CD4-positive, alpha-beta T cell treated with Interferon alpha-2 for 1 hour (primary cell): ENCODE measurements around the gene GIT1.

Experiments
- DNase-seq, 2 donors: peaks; one replicate each; pipeline ENCODE4 v3.0.0-alpha.2; 2020 to 2022

GIT1 gene

DNA sequence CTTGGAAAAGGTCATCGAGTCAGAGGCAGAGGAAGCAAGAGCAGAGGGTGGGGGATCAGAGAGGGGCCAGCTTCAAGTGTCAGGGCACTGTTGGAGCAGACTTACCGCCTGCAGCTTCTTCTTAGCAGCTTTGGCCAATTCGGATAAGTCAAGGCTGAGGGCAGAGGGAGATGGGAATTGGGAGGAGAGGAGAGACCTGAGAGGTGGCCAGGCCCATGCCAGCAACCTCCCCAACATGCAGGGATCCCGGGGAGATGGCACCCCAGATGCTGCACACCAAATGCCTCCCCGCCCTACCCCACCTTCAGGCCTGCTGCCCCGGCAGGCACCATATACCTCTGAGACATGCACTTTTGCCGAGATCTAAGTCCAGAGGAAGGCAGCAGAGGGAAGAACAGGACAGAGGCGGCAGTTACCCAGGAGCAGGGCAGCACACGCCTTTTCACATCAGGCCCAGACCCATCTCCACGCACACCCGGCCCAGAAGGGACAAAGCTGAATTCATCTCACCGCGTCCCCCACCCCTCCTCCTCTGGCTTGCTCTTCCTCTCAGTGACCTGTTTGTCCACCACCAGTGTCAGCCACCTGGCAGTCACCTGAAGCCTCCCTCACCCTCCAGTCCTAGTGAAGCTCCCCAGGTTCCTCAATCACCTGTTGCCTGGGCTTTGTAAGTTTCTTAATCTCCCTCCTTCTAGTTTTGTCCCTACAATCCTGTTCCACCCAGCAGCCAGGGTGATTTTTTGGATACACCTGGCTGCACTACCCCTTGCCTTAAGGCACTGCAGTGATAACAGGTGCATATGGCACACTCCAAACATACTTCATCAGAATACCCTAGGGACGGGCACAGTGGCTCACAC is 10.6 kb downstream of the GIT1 start:
- DNase-seq, result no peak

DNA sequence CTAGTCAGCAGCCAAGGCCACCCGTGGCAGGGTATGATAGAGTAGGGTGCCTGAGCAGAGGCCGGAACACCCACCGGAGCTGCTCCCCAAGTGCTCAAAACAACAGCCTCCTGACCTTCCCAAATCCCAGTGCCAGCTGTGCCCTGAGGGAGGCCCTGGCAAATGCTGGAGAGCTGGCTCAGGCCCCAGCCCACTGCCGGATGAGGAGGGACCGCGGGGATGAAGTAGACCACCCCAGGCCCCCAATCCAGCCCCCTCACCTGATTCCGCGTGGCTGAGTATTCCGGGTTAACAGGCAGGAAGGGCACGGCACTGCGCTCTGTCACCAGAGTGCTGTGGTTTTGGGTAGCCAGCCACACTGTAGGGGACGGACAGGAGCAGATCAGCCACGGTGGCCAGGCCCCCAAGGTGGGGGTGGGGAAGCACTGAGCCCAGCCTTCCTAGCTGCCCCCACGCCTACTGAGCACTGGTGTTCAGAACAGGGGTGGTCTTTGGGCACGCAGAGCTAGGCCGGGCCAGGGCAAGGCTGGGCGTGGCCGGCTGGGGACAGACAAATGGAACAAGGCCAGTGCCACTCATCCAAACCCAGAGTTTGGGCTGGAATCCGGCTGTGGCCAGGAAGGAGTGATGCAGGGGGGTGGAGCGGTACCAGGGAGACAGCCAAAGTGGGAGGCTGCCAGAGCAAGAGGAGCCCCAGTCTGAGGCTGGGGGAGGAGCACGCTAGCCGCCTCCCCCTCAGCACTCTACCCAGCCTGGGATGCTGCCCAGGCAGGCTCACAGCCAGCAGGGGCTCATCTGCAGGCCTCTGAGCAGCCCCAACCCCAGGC is 11.8 kb downstream of the GIT1 start:
- DNase-seq, result no peak

- DNase-seq, result no peak
These were observed 12.5 kb downstream of the GIT1 start for GRCh38 chr17:29577001-29577370.

DNA sequence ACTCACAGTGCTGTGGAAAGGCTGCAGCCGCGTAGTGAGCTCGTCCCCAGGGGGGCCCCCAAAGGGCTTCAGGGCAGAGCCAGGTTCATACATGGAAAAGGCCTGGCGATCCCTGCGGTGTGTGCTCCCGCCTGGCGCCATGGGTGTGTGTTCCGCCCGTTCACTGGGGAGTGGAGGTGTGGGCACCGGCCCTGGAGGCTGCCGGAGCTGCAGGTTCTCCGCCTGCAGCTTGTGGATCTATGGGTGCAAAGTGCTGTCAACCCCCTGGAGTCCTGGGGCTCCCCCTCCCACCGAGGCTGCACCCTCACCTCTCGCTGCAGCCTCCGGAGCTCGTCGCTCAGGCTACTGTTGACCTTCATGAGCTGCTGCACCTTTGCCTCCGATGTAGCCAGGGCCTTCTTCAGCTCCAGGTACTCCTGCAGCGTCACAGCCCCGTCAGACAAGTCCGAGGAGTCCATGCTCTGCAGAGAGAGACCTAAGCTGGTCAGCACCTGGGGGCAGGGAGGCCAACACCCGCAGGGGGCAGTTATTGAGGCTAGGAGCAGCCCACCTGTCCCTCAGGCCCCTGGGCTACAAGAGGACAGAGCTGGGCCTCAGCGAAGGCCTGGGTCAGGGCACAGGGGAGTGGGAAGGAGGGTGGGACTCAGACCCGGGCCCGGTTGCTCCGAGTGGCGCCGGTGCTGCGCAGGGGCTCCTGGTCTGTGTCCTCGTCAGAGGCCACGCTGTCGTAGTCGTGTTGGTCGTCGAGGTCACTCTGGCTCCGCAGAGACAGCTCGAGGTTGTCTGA is 13.0 kb downstream of the GIT1 start:
- no peak for DNase-seq

GRCh38 chr17:29575511-29576213 is 13.8 kb downstream of the GIT1 start:
- DNase-seq, result no peak

GRCh38 chr17:29574732-29575510 is 14.5 kb downstream of the GIT1 start:
- no peak for DNase-seq

GRCh38 chr17:29573871-29574731 is 15.3 kb downstream of the GIT1 start:
- no peak for DNase-seq

DNA sequence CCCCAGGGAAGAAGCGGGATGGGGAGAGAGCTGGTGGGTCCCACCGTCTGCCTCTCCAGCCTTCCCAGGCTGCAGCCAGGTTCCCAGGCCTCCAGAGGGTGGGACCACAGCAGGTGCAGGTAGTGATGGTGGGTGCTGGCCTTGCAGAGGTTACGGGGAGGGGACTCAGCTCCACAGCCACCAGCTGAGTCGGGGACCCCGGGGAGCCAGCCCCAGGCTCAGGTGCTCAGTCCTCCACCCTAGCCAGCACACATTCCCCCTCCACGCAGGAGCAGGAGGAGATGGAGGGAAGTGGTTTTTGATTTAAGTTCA is 15.9 kb downstream of the GIT1 start:
- no peak for DNase-seq

DNA sequence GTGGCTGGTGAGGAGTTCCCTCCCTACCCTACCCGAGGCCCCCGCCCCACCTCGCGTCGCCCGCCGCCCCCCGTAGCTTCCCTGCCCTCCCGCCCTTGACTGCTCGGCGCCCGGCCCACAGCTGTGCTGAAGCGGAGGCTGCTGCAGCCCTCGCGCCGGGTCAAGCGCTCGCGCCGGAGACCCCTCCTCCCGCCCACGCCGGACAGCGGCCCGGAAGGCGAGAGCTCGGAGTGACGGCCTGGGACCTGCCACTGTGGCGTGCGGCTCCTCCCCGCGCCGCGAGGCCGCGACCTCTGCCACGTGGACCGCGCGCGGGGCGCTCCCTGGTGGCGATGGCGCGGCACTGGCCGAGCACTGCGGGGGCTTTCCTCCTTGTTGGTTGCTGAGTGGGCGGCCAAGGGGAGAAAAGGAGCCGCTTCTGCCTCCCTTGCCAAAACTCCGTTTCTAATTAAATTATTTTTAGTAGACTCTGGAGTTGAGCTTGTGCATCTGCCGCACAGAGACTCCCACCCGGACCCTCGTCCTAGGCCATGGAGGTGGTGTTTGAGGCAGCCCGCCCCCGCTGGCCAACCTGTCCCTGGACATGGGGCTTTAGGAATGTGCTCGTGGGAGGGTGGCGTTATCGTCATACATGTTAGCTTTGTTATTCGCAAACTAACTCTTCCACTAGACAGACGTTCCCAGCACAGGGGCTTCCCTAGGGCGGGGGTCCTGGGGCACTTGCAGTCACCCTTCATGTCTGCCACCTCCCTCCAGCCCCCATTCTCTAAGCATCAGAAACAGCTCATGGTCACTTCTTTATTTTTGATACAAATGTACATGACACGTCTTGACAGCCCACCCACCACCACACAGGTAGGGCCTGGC is 16.5 kb downstream of the GIT1 start:
- peak; percentile 53 to 56 for DNase-seq

DNA sequence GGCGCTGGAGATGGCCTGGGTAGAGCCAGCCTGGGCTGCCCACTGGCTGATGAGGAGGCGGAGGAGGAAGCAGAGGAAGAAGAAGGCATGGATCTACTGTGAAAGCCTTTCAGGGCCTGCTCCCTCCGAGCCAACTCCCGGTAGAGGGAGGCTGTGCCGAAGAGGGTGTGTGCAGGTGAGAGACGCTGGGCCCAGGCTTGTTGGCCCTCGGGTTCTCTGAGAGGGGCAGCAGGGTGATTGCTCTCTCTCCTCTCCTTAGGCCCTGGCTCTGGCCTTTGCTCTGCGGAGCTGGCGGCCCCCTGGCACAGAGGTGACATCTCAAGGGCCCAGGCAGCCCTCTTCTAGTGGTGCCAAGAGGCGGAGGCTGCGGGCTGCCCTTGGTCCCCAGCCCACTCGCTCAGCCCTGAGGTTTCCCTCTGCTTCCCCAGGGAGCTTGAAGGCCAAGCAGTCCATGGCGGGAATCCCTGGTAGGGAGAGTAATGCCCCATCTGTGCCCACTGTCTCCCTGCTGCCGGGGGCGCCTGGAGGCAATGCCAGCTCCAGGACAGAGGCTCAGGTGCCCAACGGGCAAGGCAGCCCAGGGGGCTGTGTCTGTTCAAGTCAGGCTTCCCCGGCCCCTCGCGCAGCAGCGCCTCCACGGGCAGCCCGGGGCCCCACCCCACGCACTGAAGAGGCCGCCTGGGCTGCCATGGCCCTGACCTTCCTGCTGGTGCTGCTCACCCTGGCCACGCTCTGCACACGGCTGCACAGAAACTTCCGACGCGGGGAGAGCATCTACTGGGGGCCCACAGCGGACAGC is 17.4 kb downstream of the GIT1 start:
- DNase-seq, result no peak

- DNase-seq, result no peak
These were observed 18.0 kb downstream of the GIT1 start for GRCh38 chr17:29571486-29571882.

GRCh38 chr17:29570521-29570920 is 18.9 kb downstream of the GIT1 start:
- DNase-seq, result no peak

DNA sequence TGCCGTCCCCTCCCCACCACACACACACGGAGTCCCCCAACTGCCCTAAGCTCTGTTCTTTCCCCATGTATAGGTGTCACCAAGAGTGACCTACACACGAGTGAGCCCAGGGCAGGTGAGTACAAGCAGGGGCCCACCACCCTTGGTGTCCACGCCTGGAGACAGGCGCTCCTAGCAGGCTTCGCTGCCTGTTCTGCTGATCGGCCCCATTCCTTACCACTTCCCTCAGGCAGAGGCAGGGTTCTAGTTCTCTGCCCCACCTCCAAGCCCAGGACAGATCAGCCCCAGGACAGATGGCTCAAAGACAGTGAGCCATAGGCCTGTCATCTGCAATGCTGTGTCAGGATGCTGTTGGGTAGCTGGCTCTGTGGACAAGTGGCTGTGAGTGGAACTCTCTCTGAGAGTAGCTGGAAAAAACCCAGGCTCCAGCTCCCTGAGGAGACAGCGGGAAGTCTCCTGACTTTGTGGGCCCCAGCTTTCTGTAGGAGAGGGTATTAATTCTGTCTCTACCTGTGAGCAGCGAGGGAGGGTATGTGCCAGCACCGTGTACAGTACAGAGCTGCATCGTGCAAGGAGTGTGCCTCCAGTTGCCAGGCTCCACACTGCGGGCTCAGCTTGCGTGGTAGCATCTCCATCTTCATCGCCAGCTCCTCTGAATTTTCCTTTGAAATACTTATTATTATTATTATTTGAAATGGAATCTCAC is 20.1 kb downstream of the GIT1 start:
- no peak for DNase-seq

DNA sequence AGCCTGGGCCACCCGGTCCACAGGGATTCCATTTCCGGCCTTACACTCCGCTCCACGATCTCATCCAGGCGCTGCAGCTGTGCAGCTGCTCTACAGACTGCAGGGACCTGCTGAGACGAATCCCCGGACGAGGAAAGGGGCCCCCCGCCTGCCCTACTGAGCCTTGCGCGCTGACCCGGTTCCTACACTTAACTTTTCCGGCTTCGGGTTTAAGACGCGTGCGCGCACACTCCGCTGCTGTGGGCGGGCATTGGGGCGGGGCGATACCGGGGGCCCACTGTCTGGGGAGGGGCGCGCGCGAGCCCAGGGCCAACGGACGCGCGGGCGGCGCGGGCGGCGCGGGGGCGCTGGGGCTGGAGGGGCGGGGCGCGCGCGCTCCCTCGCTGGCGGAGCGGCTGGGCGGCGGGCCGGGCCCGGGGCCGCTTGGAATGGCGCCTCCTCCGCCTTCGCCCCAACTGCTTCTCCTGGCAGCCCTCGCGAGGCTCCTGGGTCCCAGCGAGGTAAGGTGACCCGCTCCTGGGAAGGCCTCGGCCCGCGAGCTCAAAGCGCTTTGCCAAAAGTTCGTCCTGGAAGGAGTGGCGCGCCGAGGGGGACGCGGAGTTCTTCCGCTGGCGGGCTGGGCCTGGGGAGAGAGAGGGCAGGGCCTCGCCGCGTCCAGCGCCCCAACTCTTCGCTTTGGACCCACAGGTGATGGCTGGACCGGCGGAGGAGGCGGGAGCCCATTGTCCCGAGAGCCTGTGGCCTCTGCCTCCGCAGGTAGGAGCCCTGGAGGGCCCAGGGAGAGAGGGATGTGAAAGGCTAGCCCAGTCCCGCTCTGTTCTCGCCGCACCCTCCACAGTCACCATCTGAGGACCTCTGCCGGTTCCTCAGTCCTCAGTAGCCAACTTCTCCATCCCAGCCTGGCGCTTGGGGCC is 20.9 kb downstream of the GIT1 start, which contains the start of gene TP53I13:
TP53I13 (plus strand) TSS at position 371 of the 914 bp plus-strand sequence; CDS start at position 429, 58 bp downstream.
- peak; percentile 87 to 94 for DNase-seq

DNA sequence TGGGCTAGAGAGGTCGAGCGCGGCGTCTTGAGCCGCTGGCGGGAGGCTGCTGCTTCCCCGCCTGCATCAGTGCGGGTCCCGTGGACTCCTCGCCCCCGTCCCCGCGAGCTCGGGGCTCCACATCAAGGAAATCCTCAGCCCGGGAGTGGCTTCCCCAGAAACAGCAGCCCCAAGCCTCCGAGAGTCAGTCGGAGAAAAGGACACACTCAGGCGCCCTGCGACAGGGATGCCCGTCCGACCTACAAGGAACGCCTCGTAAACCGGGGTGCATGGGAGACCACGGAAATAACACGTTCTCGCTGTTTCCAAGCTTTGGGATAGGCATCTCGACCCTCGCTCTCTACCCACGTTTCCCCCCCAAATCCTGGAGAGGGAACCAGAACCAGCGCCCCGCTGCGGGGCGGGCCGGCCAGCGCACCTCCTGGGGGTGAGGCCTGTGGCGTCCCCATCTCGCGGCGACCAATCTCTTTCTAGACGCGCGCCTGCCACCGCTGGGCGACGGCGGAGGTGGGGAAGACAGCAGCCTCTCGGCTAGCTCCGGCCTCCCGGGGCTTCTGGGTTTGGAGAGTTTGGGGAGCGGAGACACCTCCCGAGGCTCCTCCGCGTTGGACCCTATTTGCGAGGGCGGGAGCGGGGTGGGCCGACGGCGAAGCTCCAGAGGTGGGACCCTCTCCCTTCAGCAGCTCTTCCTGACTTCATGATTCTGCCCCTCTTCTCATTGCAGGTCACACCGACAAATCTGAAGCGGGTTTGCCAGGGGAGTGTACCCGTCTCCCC is 21.7 kb downstream of the GIT1 start:
- DNase-seq, result peak; percentile 72 to 81

DNA sequence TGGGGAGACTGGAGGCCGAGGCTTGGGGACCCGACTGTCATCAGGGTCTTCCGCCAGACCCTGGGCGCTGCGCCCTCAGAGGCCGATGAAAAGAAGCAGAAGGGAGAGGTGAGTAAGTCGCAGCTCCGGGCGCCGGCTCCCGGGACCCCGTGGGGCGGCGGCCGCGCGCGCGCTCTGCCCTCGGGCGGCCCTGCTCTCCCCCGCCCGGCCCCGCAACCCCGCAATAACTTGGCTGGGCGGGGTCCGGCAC is 22.2 kb downstream of the GIT1 start:
- no peak for DNase-seq
